ENCODE data around the gene DNAH10. TPM values are rescaled to one million over a fixed set of nuclear protein-coding genes. Genes with fewer than 3 reads are reported as not detected.
"Not testable (repeated sequence)": the region's sequence is repeated elsewhere in the genome, so short reads cannot be mapped to it uniquely, and the experiment has no call there.

Gene DNAH10
- total RNA-seq, 1 donor = 0.21 TPM

GRCh38 chr12:123763093-123763492, 992 bp downstream of the DNAH10 start:
- no peak overlapping the region for H3K4me3 ChIP-seq (ENCODE audit: low read length)
- H3K9me3 ChIP-seq (ENCODE audit: low read depth, low read length) = no peaks in the 10 kb centered on the region
- H3K27me3 ChIP-seq (ENCODE audit: insufficient read depth, low read length) = no peaks in the 10 kb centered on the region
- H3K4me1 ChIP-seq (ENCODE audit: insufficient read depth, low read length) = peaks cover 22% of the 10 kb centered on the region

- Histone ChIP-seq H3K4me3 (ENCODE audit: low read length) (no peak overlapping the region), H3K4me1 (ENCODE audit: insufficient read depth, low read length) (peaks cover 27% of the 10 kb centered on the region), H3K27me3 (ENCODE audit: insufficient read depth, low read length) (no peaks in the 10 kb centered on the region), H3K9me3 (ENCODE audit: low read depth, low read length) (no peaks in the 10 kb centered on the region)
Observed at GRCh38 chr12:123764109-123764508, 2.0 kb downstream of the DNAH10 start.

- no peaks in the 10 kb centered on the region for H3K9me3 ChIP-seq (ENCODE audit: low read depth, low read length)
- peaks cover 27% of the 10 kb centered on the region for H3K4me1 ChIP-seq (ENCODE audit: insufficient read depth, low read length)
- H3K4me3 ChIP-seq (ENCODE audit: low read length) = no peak overlapping the region
- H3K27me3 ChIP-seq (ENCODE audit: insufficient read depth, low read length) = no peaks in the 10 kb centered on the region
Observed at GRCh38 chr12:123765504-123766035, 3.5 kb downstream of the DNAH10 start.

GRCh38 chr12:123767613-123768012, 5.5 kb downstream of the DNAH10 start:
- Histone ChIP-seq H3K4me3 (ENCODE audit: low read length) (no peak overlapping the region), H3K4me1 (ENCODE audit: insufficient read depth, low read length) (peaks cover 18% of the 10 kb centered on the region), H3K9me3 (ENCODE audit: low read depth, low read length) (no peaks in the 10 kb centered on the region), H3K27me3 (ENCODE audit: insufficient read depth, low read length) (no peaks in the 10 kb centered on the region)

GRCh38 chr12:123771261-123771660, 9.2 kb downstream of the DNAH10 start:
- Histone ChIP-seq H3K9me3 (ENCODE audit: low read depth, low read length) (no peaks in the 10 kb centered on the region), H3K27me3 (ENCODE audit: insufficient read depth, low read length) (no peaks in the 10 kb centered on the region), H3K4me1 (ENCODE audit: insufficient read depth, low read length) (peaks cover 14% of the 10 kb centered on the region), H3K4me3 (ENCODE audit: low read length) (no peak overlapping the region)

GRCh38 chr12:123772074-123772473, 10.0 kb downstream of the DNAH10 start:
- Histone ChIP-seq H3K4me3 (ENCODE audit: low read length) (no peak overlapping the region), H3K9me3 (ENCODE audit: low read depth, low read length) (no peaks in the 10 kb centered on the region), H3K4me1 (ENCODE audit: insufficient read depth, low read length) (peaks cover 14% of the 10 kb centered on the region), H3K27me3 (ENCODE audit: insufficient read depth, low read length) (no peaks in the 10 kb centered on the region)

- H3K9me3 ChIP-seq (ENCODE audit: low read depth, low read length) = no peaks in the 10 kb centered on the region
- no peak overlapping the region for H3K4me3 ChIP-seq (ENCODE audit: low read length)
- H3K27me3 ChIP-seq (ENCODE audit: insufficient read depth, low read length) = no peaks in the 10 kb centered on the region
- H3K4me1 ChIP-seq (ENCODE audit: insufficient read depth, low read length) = peaks cover 2% of the 10 kb centered on the region
Observed at GRCh38 chr12:123773375-123773774, 11.3 kb downstream of the DNAH10 start.

- no peaks in the 10 kb centered on the region for H3K27me3 ChIP-seq (ENCODE audit: insufficient read depth, low read length)
- H3K4me1 ChIP-seq (ENCODE audit: insufficient read depth, low read length) = no peaks in the 10 kb centered on the region
- H3K4me3 ChIP-seq (ENCODE audit: low read length) = no peak overlapping the region
- H3K9me3 ChIP-seq (ENCODE audit: low read depth, low read length) = no peaks in the 10 kb centered on the region
Observed at GRCh38 chr12:123779551-123779950, 17.4 kb downstream of the DNAH10 start.

GRCh38 chr12:123782997-123783792, 21.1 kb downstream of the DNAH10 start:
- H3K27me3 ChIP-seq (ENCODE audit: insufficient read depth, low read length) = no peaks in the 10 kb centered on the region
- H3K9me3 ChIP-seq (ENCODE audit: low read depth, low read length) = no peaks in the 10 kb centered on the region
- no peaks in the 10 kb centered on the region for H3K4me1 ChIP-seq (ENCODE audit: insufficient read depth, low read length)
- no peak overlapping the region for H3K4me3 ChIP-seq (ENCODE audit: low read length)

- H3K27me3 ChIP-seq (ENCODE audit: insufficient read depth, low read length) = no peaks in the 10 kb centered on the region
- no peak overlapping the region for H3K4me3 ChIP-seq (ENCODE audit: low read length)
- no peaks in the 10 kb centered on the region for H3K4me1 ChIP-seq (ENCODE audit: insufficient read depth, low read length)
- no peaks in the 10 kb centered on the region for H3K9me3 ChIP-seq (ENCODE audit: low read depth, low read length)
Observed at GRCh38 chr12:123787466-123787865, 25.4 kb downstream of the DNAH10 start.

- H3K4me3 ChIP-seq (ENCODE audit: low read length) = no peak overlapping the region
- H3K9me3 ChIP-seq (ENCODE audit: low read depth, low read length) = no peaks in the 10 kb centered on the region
- no peaks in the 10 kb centered on the region for H3K27me3 ChIP-seq (ENCODE audit: insufficient read depth, low read length)
Observed at GRCh38 chr12:123788541-123788940, 26.4 kb downstream of the DNAH10 start.

GRCh38 chr12:123789422-123789821, 27.3 kb downstream of the DNAH10 start:
- not testable (repeated sequence) for H3K9me3 ChIP-seq (ENCODE audit: low read depth, low read length); H3K4me1 ChIP-seq (ENCODE audit: insufficient read depth, low read length); H3K4me3 ChIP-seq (ENCODE audit: low read length); H3K27me3 ChIP-seq (ENCODE audit: insufficient read depth, low read length)

More at GRCh38 chr12:123788541-123788940, 26.4 kb downstream of the DNAH10 start:
- no peaks in the 10 kb centered on the region for H3K4me1 ChIP-seq (ENCODE audit: insufficient read depth, low read length)

- Histone ChIP-seq H3K27me3 (ENCODE audit: insufficient read depth, low read length) (no peaks in the 10 kb centered on the region), H3K9me3 (ENCODE audit: low read depth, low read length) (no peaks in the 10 kb centered on the region), H3K4me1 (ENCODE audit: insufficient read depth, low read length) (no peaks in the 10 kb centered on the region), H3K4me3 (ENCODE audit: low read length) (no peak overlapping the region)
Observed at GRCh38 chr12:123790905-123791467, 28.9 kb downstream of the DNAH10 start.

- Histone ChIP-seq H3K9me3 (ENCODE audit: low read depth, low read length) (no peaks in the 10 kb centered on the region), H3K4me1 (ENCODE audit: insufficient read depth, low read length) (no peaks in the 10 kb centered on the region), H3K27me3 (ENCODE audit: insufficient read depth, low read length) (no peaks in the 10 kb centered on the region), H3K4me3 (ENCODE audit: low read length) (no peak overlapping the region)
Observed at GRCh38 chr12:123794027-123794426, 31.9 kb downstream of the DNAH10 start.

GRCh38 chr12:123798518-123798917, 36.4 kb downstream of the DNAH10 start:
- no peak overlapping the region for H3K4me3 ChIP-seq (ENCODE audit: low read length)
- H3K27me3 ChIP-seq (ENCODE audit: insufficient read depth, low read length) = no peaks in the 10 kb centered on the region
- no peaks in the 10 kb centered on the region for H3K9me3 ChIP-seq (ENCODE audit: low read depth, low read length)
- no peaks in the 10 kb centered on the region for H3K4me1 ChIP-seq (ENCODE audit: insufficient read depth, low read length)

GRCh38 chr12:123799227-123799626, 37.1 kb downstream of the DNAH10 start:
- Histone ChIP-seq H3K27me3 (ENCODE audit: insufficient read depth, low read length) (no peaks in the 10 kb centered on the region), H3K4me1 (ENCODE audit: insufficient read depth, low read length) (no peaks in the 10 kb centered on the region), H3K9me3 (ENCODE audit: low read depth, low read length) (no peaks in the 10 kb centered on the region), H3K4me3 (ENCODE audit: low read length) (no peak overlapping the region)
